Measurements from ENCODE around the gene P2RX4. TPM values are rescaled to one million over a fixed set of nuclear protein-coding genes. Genes with fewer than 3 reads are reported as not detected.

The P2RX4 gene
- total and polyA plus RNA-seq, 9 of the 15 experiments (the other 6 are each of a cell fraction or from before 2014, with no cell fraction given): 6.6 to 21.5 (median 11.7) TPM

DNA sequence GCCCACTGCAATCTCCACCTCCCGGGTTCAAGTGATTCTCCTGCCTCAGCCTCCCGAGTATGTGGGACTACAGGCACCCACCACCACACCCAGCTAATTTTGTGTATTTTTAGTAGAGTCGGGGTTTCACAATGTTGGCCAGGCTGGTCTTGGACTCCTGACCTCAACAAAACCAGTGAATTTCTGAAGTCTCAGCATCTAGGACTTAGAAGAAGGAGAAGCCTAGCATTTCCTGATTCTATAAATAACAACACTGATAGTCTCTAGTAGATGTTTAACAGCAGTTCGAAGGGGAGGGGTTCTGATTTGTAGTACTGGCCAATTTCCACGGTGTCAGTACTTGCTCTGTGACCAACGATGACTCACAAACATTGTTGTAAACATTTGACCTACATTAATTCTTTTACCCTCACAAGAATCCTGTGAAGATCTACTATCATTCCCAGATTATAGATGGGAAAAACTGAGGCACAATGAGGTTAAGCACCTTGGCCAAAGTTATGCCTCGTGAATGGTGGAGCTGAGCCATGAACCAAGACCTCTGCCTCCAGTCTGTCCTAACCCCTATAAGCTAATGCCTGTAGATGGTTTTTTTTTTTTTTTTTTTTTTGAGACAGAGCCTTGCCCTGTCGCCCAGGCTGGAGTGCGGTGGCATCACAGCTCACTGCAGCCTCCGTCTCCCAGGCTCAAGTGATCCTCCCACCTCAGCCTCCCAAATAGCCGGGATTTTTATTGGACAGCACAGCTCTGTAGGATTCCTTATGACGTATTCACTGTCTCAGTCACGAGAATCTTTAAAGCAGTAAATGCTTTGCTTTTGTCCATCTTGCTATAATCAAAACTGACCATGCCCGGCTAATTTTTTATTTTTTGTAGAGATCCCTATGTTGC lies 5.2 kb downstream of the P2RX4 start (continued):
- TF ChIP-seq, protein P1, sequence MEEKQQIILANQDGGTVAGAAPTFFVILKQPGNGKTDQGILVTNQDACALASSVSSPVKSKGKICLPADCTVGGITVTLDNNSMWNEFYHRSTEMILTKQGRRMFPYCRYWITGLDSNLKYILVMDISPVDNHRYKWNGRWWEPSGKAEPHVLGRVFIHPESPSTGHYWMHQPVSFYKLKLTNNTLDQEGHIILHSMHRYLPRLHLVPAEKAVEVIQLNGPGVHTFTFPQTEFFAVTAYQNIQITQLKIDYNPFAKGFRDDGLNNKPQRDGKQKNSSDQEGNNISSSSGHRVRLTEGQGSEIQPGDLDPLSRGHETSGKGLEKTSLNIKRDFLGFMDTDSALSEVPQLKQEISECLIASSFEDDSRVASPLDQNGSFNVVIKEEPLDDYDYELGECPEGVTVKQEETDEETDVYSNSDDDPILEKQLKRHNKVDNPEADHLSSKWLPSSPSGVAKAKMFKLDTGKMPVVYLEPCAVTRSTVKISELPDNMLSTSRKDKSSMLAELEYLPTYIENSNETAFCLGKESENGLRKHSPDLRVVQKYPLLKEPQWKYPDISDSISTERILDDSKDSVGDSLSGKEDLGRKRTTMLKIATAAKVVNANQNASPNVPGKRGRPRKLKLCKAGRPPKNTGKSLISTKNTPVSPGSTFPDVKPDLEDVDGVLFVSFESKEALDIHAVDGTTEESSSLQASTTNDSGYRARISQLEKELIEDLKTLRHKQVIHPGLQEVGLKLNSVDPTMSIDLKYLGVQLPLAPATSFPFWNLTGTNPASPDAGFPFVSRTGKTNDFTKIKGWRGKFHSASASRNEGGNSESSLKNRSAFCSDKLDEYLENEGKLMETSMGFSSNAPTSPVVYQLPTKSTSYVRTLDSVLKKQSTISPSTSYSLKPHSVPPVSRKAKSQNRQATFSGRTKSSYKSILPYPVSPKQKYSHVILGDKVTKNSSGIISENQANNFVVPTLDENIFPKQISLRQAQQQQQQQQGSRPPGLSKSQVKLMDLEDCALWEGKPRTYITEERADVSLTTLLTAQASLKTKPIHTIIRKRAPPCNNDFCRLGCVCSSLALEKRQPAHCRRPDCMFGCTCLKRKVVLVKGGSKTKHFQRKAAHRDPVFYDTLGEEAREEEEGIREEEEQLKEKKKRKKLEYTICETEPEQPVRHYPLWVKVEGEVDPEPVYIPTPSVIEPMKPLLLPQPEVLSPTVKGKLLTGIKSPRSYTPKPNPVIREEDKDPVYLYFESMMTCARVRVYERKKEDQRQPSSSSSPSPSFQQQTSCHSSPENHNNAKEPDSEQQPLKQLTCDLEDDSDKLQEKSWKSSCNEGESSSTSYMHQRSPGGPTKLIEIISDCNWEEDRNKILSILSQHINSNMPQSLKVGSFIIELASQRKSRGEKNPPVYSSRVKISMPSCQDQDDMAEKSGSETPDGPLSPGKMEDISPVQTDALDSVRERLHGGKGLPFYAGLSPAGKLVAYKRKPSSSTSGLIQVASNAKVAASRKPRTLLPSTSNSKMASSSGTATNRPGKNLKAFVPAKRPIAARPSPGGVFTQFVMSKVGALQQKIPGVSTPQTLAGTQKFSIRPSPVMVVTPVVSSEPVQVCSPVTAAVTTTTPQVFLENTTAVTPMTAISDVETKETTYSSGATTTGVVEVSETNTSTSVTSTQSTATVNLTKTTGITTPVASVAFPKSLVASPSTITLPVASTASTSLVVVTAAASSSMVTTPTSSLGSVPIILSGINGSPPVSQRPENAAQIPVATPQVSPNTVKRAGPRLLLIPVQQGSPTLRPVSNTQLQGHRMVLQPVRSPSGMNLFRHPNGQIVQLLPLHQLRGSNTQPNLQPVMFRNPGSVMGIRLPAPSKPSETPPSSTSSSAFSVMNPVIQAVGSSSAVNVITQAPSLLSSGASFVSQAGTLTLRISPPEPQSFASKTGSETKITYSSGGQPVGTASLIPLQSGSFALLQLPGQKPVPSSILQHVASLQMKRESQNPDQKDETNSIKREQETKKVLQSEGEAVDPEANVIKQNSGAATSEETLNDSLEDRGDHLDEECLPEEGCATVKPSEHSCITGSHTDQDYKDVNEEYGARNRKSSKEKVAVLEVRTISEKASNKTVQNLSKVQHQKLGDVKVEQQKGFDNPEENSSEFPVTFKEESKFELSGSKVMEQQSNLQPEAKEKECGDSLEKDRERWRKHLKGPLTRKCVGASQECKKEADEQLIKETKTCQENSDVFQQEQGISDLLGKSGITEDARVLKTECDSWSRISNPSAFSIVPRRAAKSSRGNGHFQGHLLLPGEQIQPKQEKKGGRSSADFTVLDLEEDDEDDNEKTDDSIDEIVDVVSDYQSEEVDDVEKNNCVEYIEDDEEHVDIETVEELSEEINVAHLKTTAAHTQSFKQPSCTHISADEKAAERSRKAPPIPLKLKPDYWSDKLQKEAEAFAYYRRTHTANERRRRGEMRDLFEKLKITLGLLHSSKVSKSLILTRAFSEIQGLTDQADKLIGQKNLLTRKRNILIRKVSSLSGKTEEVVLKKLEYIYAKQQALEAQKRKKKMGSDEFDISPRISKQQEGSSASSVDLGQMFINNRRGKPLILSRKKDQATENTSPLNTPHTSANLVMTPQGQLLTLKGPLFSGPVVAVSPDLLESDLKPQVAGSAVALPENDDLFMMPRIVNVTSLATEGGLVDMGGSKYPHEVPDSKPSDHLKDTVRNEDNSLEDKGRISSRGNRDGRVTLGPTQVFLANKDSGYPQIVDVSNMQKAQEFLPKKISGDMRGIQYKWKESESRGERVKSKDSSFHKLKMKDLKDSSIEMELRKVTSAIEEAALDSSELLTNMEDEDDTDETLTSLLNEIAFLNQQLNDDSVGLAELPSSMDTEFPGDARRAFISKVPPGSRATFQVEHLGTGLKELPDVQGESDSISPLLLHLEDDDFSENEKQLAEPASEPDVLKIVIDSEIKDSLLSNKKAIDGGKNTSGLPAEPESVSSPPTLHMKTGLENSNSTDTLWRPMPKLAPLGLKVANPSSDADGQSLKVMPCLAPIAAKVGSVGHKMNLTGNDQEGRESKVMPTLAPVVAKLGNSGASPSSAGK (IDR thresholded peaks at IDR 0.05): no peak
- TF ChIP-seq EP400 (IDR thresholded peaks at IDR 0.05): no peak
- no peak for TF ChIP-seq GTF2E2 (tag; IDR thresholded peaks at IDR 0.05)
- TF ChIP-seq, protein P2, sequence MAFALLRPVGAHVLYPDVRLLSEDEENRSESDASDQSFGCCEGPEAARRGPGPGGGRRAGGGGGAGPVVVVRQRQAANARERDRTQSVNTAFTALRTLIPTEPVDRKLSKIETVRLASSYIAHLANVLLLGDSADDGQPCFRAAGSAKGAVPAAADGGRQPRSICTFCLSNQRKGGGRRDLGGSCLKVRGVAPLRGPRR (CRISPR knock-in tag; IDR thresholded peaks at IDR 0.05): no peak
